HepG2 (cell line): ENCODE measurements around the gene CAPN11. TPM values are rescaled to one million over a fixed set of nuclear protein-coding genes. Genes with fewer than 3 reads are reported as not detected.

Source experiments
- BCL3 ChIP-seq: sonication (generic); formaldehyde crosslinking; IDR thresholded peaks from 2 replicates; pipeline ENCODE4 v1.5.1; 2020; ENCODE audit warnings: mild to moderate bottlenecking, missing genetic modification reagents, moderate library complexity
- E2F1 ChIP-seq: sonication (generic); formaldehyde crosslinking; IDR thresholded peaks from 2 replicates; pipeline ENCODE4 v1.5.0; 2020; ENCODE audit warnings: missing genetic modification reagents
- FOXP4 ChIP-seq: sonication (generic); formaldehyde crosslinking; IDR thresholded peaks from 2 replicates; pipeline ENCODE4 v1.4.0; 2020; ENCODE audit warnings: missing genetic modification reagents
- IRF9 ChIP-seq: sonication (generic); formaldehyde crosslinking; IDR thresholded peaks from 2 replicates; pipeline ENCODE4 v1.8.0; 2022; ENCODE audit warnings: missing genetic modification reagents, mild to moderate bottlenecking, borderline replicate concordance
- JUN ChIP-seq: sonication (generic); formaldehyde crosslinking; IDR thresholded peaks from 2 replicates; pipeline ENCODE4 v1.4.0; 2020; ENCODE audit warnings: mild to moderate bottlenecking, missing genetic modification reagents
- MAFF ChIP-seq: IDR thresholded peaks from 2 replicates; pipeline ENCODE4 v1.6.1; 2011; ENCODE audit warnings: low read depth, low read length, improper control_type of control experiment
- MXD3 ChIP-seq: IDR thresholded peaks from 2 replicates; pipeline ENCODE4 v1.6.1; 2016; ENCODE audit warnings: mild to moderate bottlenecking, missing biosample characterization, missing genetic modification reagents
- NFE2L1 ChIP-seq: sonication (generic); formaldehyde crosslinking; IDR thresholded peaks from 2 replicates; pipeline ENCODE4 v1.4.0; 2020; ENCODE audit warnings: missing genetic modification reagents, mild to moderate bottlenecking, borderline replicate concordance
- PPARG ChIP-seq: conservative IDR thresholded peaks from 2 replicates; pipeline ENCODE4 v1.6.1; 2016; ENCODE audit warnings: missing biosample characterization, missing genetic modification reagents
- REL ChIP-seq: sonication (generic); formaldehyde crosslinking; conservative IDR thresholded peaks from 2 replicates; pipeline ENCODE4 v1.8.0; 2022; ENCODE audit warnings: mild to moderate bottlenecking, missing genetic modification reagents, moderate library complexity
- SMYD3 ChIP-seq: sonication (generic); formaldehyde crosslinking; IDR thresholded peaks from 2 replicates; pipeline ENCODE4 v1.8.1; 2023; ENCODE audit warnings: mild to moderate bottlenecking, missing genetic modification reagents
- THYN1 ChIP-seq: sonication (generic); formaldehyde crosslinking; IDR thresholded peaks from 2 replicates; pipeline ENCODE4 v1.8.1; 2023; ENCODE audit warnings: low read depth, mild to moderate bottlenecking, moderate library complexity, missing genetic modification reagents, borderline replicate concordance
- ZIK1 ChIP-seq: sonication (generic); formaldehyde crosslinking; IDR thresholded peaks from 2 replicates; pipeline ENCODE4 v1.5.0; 2020; ENCODE audit warnings: mild to moderate bottlenecking, low read depth, missing genetic modification reagents, borderline replicate concordance
- ZNF616 ChIP-seq: sonication (generic); formaldehyde crosslinking; IDR thresholded peaks from 2 replicates; pipeline ENCODE4 v1.5.0; 2020; ENCODE audit warnings: low read depth, mild to moderate bottlenecking, missing genetic modification reagents
- ZNF652 ChIP-seq: IDR thresholded peaks from 2 replicates; pipeline ENCODE4 v1.6.1; 2016; ENCODE audit warnings: low read depth, borderline replicate concordance
- ZNF709 ChIP-seq: sonication (generic); formaldehyde crosslinking; IDR thresholded peaks from 2 replicates; pipeline ENCODE4 v1.5.0; 2020; ENCODE audit warnings: mild to moderate bottlenecking, missing genetic modification reagents
- ZNF740 ChIP-seq: sonication (generic); formaldehyde crosslinking; IDR thresholded peaks from 2 replicates; pipeline ENCODE4 v1.4.0; 2020; ENCODE audit warnings: missing genetic modification reagents
- polyA plus RNA-seq, 8 experiments: library from polyadenylated mRNA; depleted of rRNA in 3 of 8; stranded (reverse) in 7 of 8; unstranded in 1 of 8; fragments of >200 nt; fragmentation: Illumina TruSeq in 4 of 8; extraction: Trizol in 4 of 8; gene quantifications; 2 replicates each; pipeline versions ENCODE4 v1.2.1 to v1.2.3, GENCODE V29; 2011 to 2016; ENCODE audit warnings: low read depth in 4 of 8, missing spikeins in 1 of 8, mixed read lengths in 1 of 8; ENCODE audit not compliant: insufficient read depth in 1 of 8
- total RNA-seq, 5 experiments: library from RNA; depleted of rRNA; stranded (reverse); fragments of >200 nt; fragmentation: Illumina TruSeq; extraction: Trizol; gene quantifications; 2 replicates each; pipeline ENCODE4 v1.2.3, GENCODE V29; 2016; ENCODE audit warnings: low read depth in 1 of 5

CAPN11 gene
- total and polyA plus RNA-seq, 2 of the 13 experiments (the other 11 are each of a cell fraction or from before 2014, with no cell fraction given): 0.07 to 0.11 TPM

- TF ChIP-seq SMYD3: 0 out of 2 replicates have a peak, but pooled peaks have one; percentile 63
- TF ChIP-seq ZNF709: no peak
- no peak for TF ChIP-seq E2F1 (CRISPR knock-in tag)
- TF ChIP-seq IRF9: no peak
- peak; percentile 84 for TF ChIP-seq PPARG (CRISPR knock-in tag)
- TF ChIP-seq FOXP4 (CRISPR knock-in tag): peak; percentile 81; the same call in 1 of the 2 replicates
- TF ChIP-seq MAFF: no peak
- TF ChIP-seq REL (CRISPR knock-in tag): no peak
- no peak for TF ChIP-seq BCL3 (CRISPR knock-in tag)
- TF ChIP-seq MXD3 (CRISPR knock-in tag): no peak
- no peak for TF ChIP-seq ZNF740
- no peak for TF ChIP-seq THYN1 (CRISPR knock-in tag)
- TF ChIP-seq JUN: peak; percentile 89; the same call in 1 of the 2 replicates
- TF ChIP-seq ZNF652 (CRISPR knock-in tag): peak; percentile 56; the same call in 1 of the 2 replicates
- no peak for TF ChIP-seq ZNF616
- no peak for TF ChIP-seq NFE2L1 (CRISPR knock-in tag)
- TF ChIP-seq ZIK1: no peak
Observed at GRCh38 chr6:44111434-44112417, 46.9 kb upstream of the CAPN11 start (continued).
